HepG2 (cell line): ENCODE results near the gene COL10A1.

Experiments
- CTCF ChIP-seq: sonication (generic); formaldehyde crosslinking; IDR thresholded peaks from 2 replicates; pipeline ENCODE4 v1.5.0; 2020; ENCODE audit warnings: mild to moderate bottlenecking, missing genetic modification reagents, moderate library complexity
- DBP ChIP-seq: sonication (generic); formaldehyde crosslinking; IDR thresholded peaks from 2 replicates; pipeline ENCODE4 v1.4.0; 2020; ENCODE audit warnings: missing genetic modification reagents; ENCODE audit errors: not compliant biosample characterization
- DDIT3 ChIP-seq: sonication (generic); formaldehyde crosslinking; IDR thresholded peaks from 2 replicates; pipeline ENCODE4 v1.4.0; 2020; ENCODE audit warnings: mild to moderate bottlenecking, missing genetic modification reagents
- FOXA1 ChIP-seq, 2 experiments: fragments of 450-650 bp in 1 of 2; sonication (generic) in 1 of 2; formaldehyde crosslinking in 1 of 2; IDR thresholded peaks; 2 replicates each; pipeline versions ENCODE4 v1.4.0 to v1.6.1; 2016 to 2020; ENCODE audit warnings: missing genetic modification reagents in 1 of 2
- KDM3A ChIP-seq: IDR thresholded peaks from 2 replicates; pipeline ENCODE4 v1.6.1; 2018; ENCODE audit warnings: low read depth, missing compliant biosample characterization
- NFIC ChIP-seq: IDR thresholded peaks from 2 replicates; pipeline ENCODE4 v1.6.1; 2012; ENCODE audit warnings: mild to moderate bottlenecking, low read length, inconsistent platforms
- PRPF4 ChIP-seq: fragments of 200-400 bp; formaldehyde crosslinking; IDR thresholded peaks from 2 replicates; pipeline ENCODE4 v1.6.1; 2016; ENCODE audit warnings: low read length, low read depth; ENCODE audit not compliant: poor library complexity, severe bottlenecking
- SALL1 ChIP-seq: sonication (generic); formaldehyde crosslinking; IDR thresholded peaks from 2 replicates; pipeline ENCODE4 v1.8.0; 2022; ENCODE audit warnings: mild to moderate bottlenecking, missing genetic modification reagents
- SMC3 ChIP-seq: IDR thresholded peaks from 2 replicates; pipeline ENCODE4 v1.6.1; 2011; ENCODE audit warnings: low read length, improper control_type of control experiment
- U2AF1 ChIP-seq: fragments of 200-400 bp; formaldehyde crosslinking; optimal IDR thresholded peaks from 2 replicates; pipeline ENCODE3; 2017; ENCODE audit warnings: mild to moderate bottlenecking, low read depth, low read length

GRCh38 chr6:116070616-116071389 is 55.1 kb downstream of the COL10A1 start:
- no peak for TF ChIP-seq DDIT3 (CRISPR knock-in tag)
- TF ChIP-seq U2AF1 = no peak
- peak; percentile 33; the same call in 1 of the 2 replicates for TF ChIP-seq NFIC
- no peak for TF ChIP-seq PRPF4
- TF ChIP-seq CTCF (CRISPR knock-in tag) = no peak
- peak; percentile 55; the same call in 1 of the 2 replicates for TF ChIP-seq FOXA1 (IDR thresholded peaks at IDR 0.05)
- TF ChIP-seq FOXA1 (CRISPR knock-in tag; IDR thresholded peaks at IDR 0.05) = peak; percentile 84
- TF ChIP-seq KDM3A (CRISPR knock-in tag) = no peak
- TF ChIP-seq SALL1 (CRISPR knock-in tag) = no peak
- no peak for TF ChIP-seq SMC3
- TF ChIP-seq DBP (CRISPR knock-in tag) = no peak
